ENCODE measurements around the gene PRPF6. TPM values are rescaled to one million over a fixed set of nuclear protein-coding genes. Genes with fewer than 3 reads are reported as not detected.
"Not testable (repeated sequence)": the region's sequence is repeated elsewhere in the genome, so short reads cannot be mapped to it uniquely, and the experiment has no call there.

PRPF6 gene
- total RNA-seq, 1 donor from 2014 or later, result 48.4 TPM

DNA sequence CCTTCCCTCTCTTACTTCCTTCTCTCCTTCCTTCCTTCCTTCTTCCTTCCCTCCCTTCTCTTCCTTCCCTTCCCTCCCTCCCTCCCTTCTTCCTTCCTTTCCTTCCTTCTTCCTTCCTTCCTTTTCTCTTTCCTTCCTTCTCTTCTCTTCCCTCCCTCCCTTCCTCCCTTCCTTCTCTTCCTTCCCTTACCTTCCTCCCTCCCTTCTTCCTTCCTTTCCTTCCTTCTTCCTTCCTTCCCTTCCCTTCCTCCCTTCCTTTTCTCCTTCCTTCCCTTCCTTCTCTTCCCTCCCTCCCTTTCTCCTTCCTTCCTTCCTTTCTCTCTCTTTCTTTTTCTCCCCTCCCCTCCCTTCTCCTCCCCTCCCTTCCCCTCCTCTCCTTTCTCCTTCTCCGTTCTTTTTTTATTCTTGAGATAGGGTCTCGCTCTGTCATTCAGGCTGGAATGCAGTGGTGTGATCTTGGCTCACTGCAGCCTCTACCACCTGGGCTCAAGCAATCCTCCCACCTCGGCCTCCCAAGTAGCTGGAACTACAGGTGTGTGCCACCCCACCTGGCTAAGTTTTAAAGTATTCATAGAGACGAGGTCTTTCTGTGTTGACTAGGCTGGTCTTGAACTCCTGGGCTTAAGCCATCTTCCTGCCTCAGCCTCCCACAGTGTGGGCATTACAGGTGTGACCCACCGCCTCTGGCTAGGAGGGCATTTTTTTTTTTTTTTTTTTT, 10.1 kb upstream of the PRPF6 start:
- FAIRE-seq, result no peak
- TF ChIP-seq, protein P1, sequence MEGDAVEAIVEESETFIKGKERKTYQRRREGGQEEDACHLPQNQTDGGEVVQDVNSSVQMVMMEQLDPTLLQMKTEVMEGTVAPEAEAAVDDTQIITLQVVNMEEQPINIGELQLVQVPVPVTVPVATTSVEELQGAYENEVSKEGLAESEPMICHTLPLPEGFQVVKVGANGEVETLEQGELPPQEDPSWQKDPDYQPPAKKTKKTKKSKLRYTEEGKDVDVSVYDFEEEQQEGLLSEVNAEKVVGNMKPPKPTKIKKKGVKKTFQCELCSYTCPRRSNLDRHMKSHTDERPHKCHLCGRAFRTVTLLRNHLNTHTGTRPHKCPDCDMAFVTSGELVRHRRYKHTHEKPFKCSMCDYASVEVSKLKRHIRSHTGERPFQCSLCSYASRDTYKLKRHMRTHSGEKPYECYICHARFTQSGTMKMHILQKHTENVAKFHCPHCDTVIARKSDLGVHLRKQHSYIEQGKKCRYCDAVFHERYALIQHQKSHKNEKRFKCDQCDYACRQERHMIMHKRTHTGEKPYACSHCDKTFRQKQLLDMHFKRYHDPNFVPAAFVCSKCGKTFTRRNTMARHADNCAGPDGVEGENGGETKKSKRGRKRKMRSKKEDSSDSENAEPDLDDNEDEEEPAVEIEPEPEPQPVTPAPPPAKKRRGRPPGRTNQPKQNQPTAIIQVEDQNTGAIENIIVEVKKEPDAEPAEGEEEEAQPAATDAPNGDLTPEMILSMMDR (IDR thresholded peaks at IDR 0.05; ENCODE audit: insufficient read depth, low read length, severe bottlenecking), result no peak
- no peak overlapping the region for H3K4me3 ChIP-seq (ENCODE audit: low read depth, low read length)

DNA sequence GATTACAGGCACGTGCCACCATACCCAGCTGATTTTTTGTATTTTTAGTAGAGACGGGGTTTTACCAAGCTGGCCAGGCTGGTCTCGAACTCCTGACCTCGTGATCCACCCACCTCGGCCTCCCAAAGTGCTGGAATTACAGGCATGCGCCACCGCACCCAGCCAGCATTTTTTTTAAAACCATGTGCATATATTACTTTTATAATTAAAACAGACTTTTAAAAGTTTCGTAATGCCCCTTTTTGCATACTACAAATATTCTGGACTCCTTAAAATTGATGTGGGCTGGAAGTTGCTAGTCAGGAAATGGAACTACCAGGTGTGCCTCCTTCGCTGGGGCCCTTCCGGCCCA, 9.0 kb upstream of the PRPF6 start:
- H3K27me3 ChIP-seq (ENCODE audit: control insufficient read depth, insufficient read depth, low read length); DNase-seq (ENCODE audit: low read depth); H3K36me3 ChIP-seq (ENCODE audit: control insufficient read depth, insufficient read depth, low read length); FAIRE-seq; H3K4me3 ChIP-seq (ENCODE audit: low read depth, low read length): not testable (repeated sequence)

More for the DNA sequence above, 10.1 kb upstream of the PRPF6 start:
- Histone ChIP-seq H3K36me3 (ENCODE audit: control insufficient read depth, insufficient read depth, low read length) (peaks cover 7% of the 10 kb centered on the region), H3K27me3 (ENCODE audit: control insufficient read depth, insufficient read depth, low read length) (no peaks in the 10 kb centered on the region)
- no peak for DNase-seq (ENCODE audit: low read depth)

DNA sequence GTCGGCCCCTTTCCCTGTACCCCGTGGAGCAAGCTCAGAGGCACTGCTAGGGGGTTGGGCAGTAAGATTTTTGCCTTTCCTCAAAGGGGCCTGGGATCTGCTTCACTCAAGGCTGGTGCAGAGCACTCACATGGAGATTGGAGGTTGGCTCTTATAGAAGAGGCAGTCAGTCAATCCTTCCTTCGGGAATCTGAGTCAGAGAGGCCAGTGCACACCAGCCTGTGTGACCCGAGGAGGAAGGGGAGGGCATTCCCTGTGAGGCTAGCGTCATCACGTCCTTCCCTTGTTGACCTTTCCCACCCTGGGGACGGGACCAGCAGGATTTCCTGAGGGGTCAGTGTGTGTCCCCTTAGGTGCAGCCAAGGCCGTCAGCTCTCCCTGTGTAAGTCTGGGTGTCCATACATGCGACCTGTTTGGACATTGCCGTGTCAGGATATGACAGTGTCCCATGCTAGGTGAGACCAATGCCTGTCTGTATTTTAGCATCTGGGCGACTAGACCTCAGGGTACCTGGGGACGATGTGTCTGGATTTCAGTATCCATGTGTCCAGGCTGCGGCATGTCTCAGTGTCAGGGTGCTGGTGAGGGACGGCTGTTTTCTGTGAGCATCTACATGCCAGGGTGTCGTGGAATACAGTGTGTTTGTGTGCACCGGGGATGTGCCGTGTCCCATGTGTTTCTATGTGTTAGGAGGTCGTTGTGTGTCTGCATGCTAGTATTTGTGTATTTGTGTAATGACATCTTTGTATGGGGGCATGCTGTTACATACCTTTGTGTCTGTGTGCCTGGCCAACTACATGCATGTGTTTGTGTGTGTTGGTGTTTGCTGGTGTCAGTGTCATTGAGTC, 8.4 kb upstream of the PRPF6 start:
- Histone ChIP-seq H3K36me3 (ENCODE audit: control insufficient read depth, insufficient read depth, low read length) (peaks cover under 1% of the 10 kb centered on the region), H3K27me3 (ENCODE audit: control insufficient read depth, insufficient read depth, low read length) (no peaks in the 10 kb centered on the region), H3K4me3 (ENCODE audit: low read depth, low read length) (no peak overlapping the region)
- TF ChIP-seq, protein P1 (IDR thresholded peaks at IDR 0.05; ENCODE audit: insufficient read depth, low read length, severe bottlenecking), result no peak
- no peak for FAIRE-seq
- no peak for DNase-seq (ENCODE audit: low read depth)

DNA sequence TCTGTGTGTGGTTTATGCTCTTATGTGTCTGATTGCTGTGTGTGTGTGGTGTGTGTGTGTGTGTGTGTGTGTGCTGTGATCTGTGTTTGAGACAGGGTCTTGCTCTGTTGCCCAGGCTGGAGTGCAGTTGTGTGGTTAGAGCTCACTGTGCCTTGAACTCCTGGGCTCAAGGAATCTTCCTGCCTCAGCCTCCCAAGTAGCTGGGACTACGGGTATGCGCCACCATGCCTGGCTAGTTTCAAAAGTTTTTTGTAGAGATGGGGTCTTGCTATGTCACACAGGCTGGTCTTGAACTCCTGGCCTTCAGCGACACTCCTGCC, 7.8 kb upstream of the PRPF6 start:
- DNase-seq (ENCODE audit: low read depth) (no peak), FAIRE-seq (no peak)
- TF ChIP-seq, protein P1 (IDR thresholded peaks at IDR 0.05; ENCODE audit: insufficient read depth, low read length, severe bottlenecking), result no peak
- no peak overlapping the region for H3K4me3 ChIP-seq (ENCODE audit: low read depth, low read length)
- no peaks in the 10 kb centered on the region for H3K36me3 ChIP-seq (ENCODE audit: control insufficient read depth, insufficient read depth, low read length)
- no peaks in the 10 kb centered on the region for H3K27me3 ChIP-seq (ENCODE audit: control insufficient read depth, insufficient read depth, low read length)

GRCh38 chr20:63973636-63974401, 7.1 kb upstream of the PRPF6 start:
- DNase-seq (ENCODE audit: low read depth) (peak; percentile 57), FAIRE-seq (no peak)
- Histone ChIP-seq H3K4me3 (ENCODE audit: low read depth, low read length) (peak overlapping the region; percentile 23), H3K36me3 (ENCODE audit: control insufficient read depth, insufficient read depth, low read length) (no peaks in the 10 kb centered on the region), H3K27me3 (ENCODE audit: control insufficient read depth, insufficient read depth, low read length) (no peaks in the 10 kb centered on the region)
- TF ChIP-seq, protein P1 (IDR thresholded peaks at IDR 0.05; ENCODE audit: insufficient read depth, low read length, severe bottlenecking), result peak; percentile 93
